Measurements from ENCODE around the gene PIGBOS1.
"Not testable (repeated sequence)": the region's sequence is repeated elsewhere in the genome, so short reads cannot be mapped to it uniquely, and the experiment has no call there.

The PIGBOS1 gene

DNA sequence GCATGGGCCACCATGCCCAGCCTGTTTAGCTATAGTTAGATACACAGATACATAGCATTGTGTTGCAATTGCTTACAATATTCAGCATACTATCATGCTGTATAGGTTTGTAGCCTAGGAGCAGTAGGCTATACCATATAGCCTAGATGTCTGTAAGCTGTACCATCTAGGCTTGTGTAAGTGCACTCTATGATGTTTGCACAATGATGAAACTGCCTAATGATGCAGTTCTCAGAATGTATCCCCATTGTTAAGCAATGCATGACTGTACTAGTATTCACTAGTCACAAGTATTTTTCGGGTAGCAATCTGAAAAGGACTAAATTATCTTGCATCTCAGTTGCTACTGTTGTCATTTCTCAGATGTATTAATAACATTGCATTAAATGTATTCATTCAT, 16.1 kb upstream of the PIGBOS1 start:
- FAIRE-seq = no peak
- no peak for TF ChIP-seq CTCF (IDR thresholded peaks at IDR 0.05; ENCODE audit: insufficient read depth, missing control alignments)
- DNase-seq (ENCODE audit: insufficient read length, low spot score) = no peak

DNA sequence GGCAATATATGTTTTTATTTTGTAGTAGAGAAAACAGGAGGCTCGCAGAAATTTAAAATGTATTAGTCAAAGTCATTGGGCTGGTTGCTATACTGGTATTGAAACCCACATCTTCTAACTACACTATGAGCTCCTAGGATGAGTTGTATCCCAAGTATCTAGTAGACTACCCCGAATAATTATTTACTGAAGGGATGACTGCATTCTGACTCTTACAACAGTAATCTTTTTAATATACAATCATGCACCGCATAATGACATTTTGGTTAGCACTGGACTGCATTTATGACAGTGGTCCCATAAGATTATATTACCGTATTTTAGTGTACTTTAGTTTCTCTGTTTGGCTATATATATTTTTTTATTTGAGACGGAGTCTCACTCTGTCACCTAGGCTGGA, 15.4 kb upstream of the PIGBOS1 start:
- DNase-seq (ENCODE audit: insufficient read length, low spot score) (no peak), FAIRE-seq (no peak)
- no peak for TF ChIP-seq CTCF (IDR thresholded peaks at IDR 0.05; ENCODE audit: insufficient read depth, missing control alignments)

DNA sequence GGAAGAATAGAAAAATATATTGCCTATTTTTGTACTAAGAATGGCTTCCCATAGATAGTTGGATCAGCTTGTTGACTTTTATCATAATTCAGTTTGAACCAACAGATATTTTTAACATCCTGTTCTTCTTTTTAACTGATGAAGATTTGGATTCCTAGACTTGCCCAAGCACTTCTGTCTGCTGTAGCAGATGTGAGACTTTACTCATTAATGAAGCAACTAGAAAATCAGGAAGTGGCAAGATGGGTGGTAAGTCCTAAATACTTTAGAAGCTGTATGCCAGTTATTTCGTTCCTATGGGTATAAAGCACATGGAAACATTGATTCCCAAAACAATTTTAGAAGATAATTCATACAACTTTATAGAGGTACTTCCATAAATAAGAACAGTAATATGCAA, 8.5 kb upstream of the PIGBOS1 start:
- no peak for TF ChIP-seq CTCF (IDR thresholded peaks at IDR 0.05; ENCODE audit: insufficient read depth, missing control alignments)

GRCh38 chr15:55322467-55322866, 3.5 kb upstream of the PIGBOS1 start:
- TF ChIP-seq CTCF (IDR thresholded peaks at IDR 0.05; ENCODE audit: insufficient read depth, missing control alignments) = no peak
- DNase-seq (ENCODE audit: insufficient read length, low spot score) (no peak), FAIRE-seq (no peak)

More for the DNA sequence above, 8.5 kb upstream of the PIGBOS1 start:
- FAIRE-seq = no peak
- DNase-seq (ENCODE audit: insufficient read length, low spot score) = no peak

DNA sequence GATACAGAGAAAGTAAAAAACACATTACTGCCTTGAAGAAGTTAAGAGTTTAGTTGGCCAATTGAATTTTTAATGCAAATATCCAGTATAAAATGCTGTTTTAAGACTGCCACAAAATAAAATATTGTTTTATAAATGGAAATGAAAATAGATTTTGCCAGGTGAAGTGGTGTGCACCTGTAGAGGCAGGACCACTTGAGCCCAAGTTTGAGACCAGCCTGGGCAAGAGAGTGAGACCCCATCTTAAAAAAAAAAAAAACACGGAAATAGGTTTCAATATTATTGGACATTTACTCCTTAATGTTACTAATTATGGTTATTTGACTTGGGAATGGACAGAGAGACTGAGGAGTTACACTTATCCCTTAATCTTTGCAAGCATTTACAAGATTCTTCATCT, 2.0 kb upstream of the PIGBOS1 start:
- TF ChIP-seq CTCF (IDR thresholded peaks at IDR 0.05; ENCODE audit: insufficient read depth, missing control alignments) = no peak
- DNase-seq (ENCODE audit: insufficient read length, low spot score) (no peak), FAIRE-seq (no peak)

DNA sequence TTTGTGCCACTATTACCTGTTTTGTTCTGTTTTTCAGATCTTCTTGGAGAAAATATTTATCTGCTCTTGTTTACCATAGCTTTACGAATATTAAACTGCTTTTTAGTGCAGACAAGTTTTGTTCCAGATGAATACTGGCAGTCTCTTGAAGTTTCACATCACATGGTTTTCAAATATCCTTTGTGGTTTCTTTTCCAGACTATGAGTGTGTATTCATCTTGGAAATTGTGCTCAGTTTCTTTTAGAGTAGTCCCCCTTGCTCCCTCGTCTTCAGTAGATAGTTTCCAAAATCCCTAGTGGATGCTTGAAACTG, 1.3 kb upstream of the PIGBOS1 start:
- FAIRE-seq (no peak), DNase-seq (ENCODE audit: insufficient read length, low spot score) (no peak)
- no peak for TF ChIP-seq CTCF (IDR thresholded peaks at IDR 0.05; ENCODE audit: insufficient read depth, missing control alignments)

GRCh38 chr15:55319537-55320237, 764 bp upstream of the PIGBOS1 start:
- FAIRE-seq = no peak
- DNase-seq (ENCODE audit: insufficient read length, low spot score) = no peak
- no peak for TF ChIP-seq CTCF (IDR thresholded peaks at IDR 0.05; ENCODE audit: insufficient read depth, missing control alignments)

DNA sequence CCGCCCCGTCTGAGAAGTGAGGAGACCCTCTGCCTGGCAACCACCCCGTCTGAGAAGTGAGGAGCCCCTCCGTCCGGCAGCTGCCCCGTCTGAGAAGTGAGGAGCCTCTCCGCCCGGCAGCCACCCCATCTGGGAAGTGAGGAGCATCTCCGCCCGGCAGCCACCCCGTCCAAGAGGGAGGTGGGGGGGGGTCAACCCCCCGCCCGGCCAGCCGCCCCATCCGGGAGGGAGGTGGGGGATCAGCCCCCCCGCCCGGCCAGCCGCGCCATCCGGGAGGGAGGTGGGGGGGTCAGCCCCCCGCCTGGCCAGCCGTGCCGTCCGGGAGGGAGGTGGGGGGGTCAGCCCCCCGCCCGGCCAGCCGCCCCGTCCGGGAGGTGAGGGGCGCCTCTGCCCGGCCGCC, 16.1 kb downstream of the PIGBOS1 start:
- not testable (repeated sequence) for FAIRE-seq; DNase-seq (ENCODE audit: insufficient read length, low spot score)
